NCI-H82 treated with DMSO at 0.1 percent for 48 hours (cell line): Measurements from ENCODE around the gene RFX2.

Source experiments
- DNase-seq: peaks from one replicate; lab custom pipeline; 2025; ENCODE audit not compliant: unreplicated experiment; lab: John Stamatoyannopoulos, UW

Gene RFX2

DNA sequence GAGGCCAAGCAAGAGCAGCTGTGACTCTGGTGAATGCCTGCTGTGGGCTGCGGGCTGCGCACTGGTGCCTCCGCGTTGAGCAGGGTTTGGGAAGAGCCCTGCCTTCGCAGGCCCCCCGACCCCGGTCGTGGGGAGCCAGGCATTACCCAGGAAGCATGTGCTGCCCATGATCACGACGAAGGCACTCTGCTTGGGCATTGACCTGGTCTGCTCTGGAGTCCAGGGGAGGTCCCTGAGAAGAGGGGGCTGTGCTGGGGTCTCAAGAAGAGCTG lies 151.5 kb downstream of the RFX2 start:
- no peak for DNase-seq

DNA sequence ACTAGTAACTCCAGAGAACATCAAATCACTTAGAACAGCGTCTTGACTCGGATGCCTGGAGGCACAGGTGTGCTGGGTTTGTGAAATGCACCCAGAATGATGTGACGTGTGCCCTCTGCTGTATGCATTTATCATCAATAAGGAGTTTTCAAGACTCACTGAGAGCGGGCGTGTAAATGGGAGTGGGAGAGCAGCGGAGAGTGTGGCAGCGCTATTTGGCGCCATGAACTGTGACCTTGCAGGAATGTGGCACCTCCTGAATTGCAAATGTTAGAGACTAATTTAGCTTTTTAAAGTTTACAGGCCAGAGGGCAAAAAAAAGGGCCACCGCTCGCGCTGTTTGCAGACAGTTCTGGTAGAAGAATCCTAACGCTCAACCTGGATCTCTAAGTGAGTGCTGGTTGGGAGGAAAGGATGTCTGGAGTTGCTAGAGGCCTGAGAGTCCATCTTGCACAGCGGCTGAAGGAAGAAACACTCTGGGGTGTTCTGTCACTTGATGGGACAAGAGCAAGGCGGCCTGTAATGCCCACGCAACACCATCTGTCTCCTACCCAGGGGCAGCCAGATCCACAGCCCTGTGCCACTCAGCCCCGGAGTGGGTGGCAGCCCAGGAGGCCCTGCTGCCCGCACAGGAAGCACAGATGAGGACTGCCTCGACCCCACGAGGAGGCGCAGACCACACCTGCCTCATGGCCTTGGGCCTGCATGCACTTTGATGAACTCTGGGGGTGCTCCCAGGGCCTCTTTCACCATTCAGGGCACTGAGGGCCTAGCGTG lies 152.0 kb downstream of the RFX2 start:
- DNase-seq: no peak

DNA sequence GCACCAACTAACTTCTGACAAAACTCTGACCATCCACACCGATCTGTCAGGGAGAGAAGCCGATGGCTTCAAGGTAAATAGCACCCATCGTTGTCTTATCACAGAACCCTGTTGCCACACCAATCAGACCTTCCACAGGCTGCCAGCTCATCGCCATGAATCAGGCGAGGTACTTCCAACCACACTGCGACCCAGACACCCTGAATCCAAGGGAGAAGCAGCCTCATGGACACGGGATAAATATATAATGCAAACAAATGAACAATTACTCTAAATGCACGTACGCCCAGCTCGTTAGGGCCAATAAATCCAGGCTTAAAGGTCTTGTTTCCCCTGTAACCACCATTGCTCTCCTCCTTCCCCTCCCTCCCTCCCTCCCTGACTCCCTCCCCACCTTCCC lies 153.1 kb downstream of the RFX2 start:
- no peak for DNase-seq

DNA sequence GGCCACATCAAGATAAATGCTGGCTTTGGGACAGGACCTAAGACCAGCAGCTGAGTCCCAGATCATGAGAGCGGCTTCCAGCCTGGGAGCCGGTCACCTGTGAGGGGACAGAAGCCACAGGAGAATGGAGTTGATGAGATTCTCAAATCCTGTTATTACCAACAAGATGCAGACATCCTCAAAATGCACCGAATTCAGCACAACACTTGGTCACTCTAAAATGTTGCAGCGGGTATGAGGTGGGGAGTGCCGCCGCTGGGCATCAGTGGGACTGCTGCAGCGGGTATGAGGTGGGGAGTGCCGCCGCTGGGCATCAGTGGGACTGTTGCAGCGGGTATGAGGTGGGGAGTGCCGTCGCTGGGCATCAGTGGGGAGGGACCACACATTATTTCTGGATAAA lies 153.6 kb downstream of the RFX2 start:
- no peak for DNase-seq

DNA sequence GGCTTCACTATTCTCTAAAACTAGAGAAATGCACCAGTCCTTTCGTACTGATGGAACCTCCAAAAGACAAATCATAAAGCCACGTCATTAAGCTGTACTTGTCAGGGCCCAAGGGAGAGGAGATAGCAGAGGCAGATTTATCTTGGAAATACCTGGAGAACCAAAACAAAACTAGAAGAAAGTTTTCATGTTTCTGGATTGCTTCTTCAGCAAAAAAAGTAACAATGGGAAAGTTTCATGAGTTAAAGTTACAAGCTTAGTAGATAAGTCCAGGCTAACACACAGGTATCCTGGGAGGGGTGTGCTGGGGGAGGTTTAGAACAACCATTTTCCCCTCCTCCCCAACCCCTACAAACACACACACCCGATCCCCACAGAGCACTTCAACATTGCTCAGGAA lies 154.0 kb downstream of the RFX2 start:
- DNase-seq: no peak

DNA sequence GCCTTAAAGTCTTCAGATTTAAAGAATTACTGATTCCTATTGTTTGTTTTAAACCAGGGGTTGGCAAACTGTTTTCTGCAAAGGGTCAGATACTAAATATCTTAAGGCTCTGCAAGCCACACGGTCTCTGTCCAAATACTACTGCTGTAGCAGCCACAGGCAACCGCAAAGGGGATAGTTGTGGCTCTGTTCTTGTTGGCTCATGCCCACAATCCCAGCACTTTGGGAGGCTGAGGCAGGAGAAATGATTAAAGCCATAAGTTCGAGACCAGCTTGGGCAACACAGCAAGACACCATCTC lies 154.7 kb downstream of the RFX2 start:
- DNase-seq: no peak

DNA sequence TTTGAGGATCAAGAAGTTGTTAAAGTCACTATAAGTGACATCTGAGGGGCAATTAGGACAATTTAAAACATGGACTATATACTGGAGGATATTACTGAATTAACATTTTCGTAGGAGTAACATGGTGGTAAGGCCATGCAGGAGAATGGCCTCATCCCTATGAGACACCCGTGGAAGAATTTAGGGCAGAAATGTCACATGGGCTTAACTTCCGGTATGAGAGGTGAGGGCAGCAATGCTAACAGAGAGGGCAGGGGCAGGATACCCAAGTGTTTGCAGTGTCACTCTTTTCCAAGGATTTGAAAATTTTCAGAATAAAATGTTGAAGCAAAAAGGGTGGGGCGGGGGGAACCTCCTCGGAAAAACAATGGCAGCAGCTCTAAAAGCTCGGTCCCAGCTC lies 156.0 kb downstream of the RFX2 start:
- no peak for DNase-seq

DNA sequence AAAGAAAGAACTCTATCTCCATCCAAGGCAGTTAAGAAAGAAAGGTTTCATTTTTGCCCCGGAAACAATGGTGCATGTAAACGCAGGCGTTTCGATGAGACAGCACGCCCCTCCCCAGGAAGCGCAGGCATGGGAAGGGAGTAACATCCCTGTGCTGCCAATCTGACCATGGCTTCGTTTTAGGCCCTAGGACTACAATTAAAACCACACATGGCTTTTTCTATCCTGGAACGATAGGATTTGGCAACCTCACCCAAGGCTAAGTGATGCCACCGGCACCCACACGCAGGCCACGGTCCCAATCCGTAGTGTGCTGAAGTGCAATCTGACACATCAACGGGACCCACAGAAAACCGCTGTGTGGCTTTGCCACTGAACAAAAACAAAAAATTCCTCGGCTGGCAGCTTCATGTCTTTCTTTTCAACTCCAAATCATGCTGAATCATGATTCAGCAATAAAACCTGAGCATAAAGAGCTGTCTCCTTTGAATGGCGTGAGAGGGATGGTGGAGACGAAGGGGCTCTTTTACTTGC lies 156.6 kb downstream of the RFX2 start:
- DNase-seq: no peak

DNA sequence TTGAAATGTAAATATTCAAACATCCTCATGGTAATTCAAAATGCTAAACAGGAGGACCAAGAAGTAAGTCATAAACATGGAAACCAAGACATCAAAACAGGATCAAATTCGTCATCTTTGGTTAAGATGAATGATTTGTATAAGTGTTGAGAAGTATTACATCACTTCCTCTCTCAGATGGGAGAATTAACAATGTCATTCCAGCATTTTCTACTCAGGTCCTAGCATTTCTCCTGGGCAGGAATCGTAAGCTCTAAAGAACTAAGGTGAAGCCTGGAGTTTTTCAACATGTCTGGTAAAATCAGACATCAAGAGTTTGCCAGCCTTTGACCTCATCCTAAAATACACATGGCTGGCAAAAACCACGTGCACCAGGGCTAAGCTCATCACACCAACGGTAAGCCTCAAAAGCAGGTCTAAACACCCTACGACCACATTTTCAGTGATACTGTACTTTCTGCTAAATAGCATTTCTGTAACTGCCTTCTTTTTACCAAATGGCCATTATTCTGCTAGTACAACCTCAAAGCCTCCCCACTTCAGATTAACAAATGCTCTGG lies 157.2 kb downstream of the RFX2 start:
- DNase-seq: no peak

DNA sequence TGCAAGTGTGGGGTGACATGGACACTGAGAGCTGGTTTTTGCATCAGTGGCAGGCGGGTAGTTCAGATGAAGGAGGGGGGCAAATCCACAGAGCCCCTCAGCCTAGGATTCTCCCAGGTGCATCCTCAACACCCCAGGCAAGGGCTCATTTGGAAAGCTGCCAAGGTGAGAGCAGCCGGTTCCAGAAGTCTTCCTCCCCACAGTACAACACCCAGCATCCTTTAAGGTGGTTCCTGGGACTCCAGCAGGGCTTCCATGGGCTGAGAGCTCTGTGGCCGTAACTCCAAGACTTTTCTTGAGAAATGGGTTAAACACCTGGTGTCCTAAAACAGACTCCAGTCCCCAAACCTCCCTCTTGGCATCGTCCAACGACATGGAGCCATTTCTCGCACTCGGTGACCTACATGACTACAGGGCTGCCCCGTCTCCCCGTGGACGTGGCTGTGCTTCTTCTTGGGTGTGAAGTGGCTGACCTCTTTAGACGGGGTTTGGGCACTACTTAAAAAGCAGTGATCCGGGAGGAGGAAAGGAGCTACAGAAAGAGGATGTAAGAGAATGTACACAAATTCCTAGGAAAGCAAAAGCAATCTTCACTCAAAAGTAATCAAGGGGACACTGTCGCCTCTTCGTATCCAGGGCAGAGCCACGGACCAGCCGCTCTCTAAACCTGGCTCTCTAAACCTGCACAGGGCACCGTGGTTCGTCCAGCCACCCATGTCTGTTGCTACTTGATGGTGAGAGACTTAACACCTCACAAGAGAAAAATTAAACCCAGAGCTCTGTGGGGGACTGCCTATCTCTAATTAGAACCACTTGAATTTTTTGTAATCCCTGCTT lies 157.9 kb downstream of the RFX2 start:
- DNase-seq: no peak

DNA sequence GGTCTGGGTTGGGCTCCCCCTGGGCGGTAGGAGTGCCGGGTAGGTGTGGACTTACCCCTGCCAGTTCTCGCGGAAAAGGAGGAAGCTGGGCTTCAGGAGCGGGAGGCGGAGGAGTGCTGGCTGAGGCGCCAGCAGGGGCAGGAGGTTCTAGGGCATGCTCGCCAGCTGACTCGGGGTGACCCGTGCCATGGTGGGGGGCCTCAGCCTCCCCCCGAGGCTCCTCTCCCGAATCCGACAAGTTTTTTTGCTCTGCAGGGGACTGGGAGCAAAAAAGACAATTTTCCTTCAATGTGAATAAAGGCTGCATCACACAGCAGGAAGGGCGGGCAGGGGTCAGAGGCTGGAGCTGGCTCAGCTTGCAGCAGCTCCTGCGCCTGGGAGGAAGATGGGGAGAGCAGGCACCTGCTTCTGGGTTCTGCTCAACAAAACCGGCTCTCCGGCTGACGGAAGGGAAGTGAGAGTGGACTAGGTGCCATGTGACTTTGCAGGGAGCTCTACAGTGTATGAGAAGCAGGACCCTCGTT lies 158.9 kb downstream of the RFX2 start:
- no peak for DNase-seq

DNA sequence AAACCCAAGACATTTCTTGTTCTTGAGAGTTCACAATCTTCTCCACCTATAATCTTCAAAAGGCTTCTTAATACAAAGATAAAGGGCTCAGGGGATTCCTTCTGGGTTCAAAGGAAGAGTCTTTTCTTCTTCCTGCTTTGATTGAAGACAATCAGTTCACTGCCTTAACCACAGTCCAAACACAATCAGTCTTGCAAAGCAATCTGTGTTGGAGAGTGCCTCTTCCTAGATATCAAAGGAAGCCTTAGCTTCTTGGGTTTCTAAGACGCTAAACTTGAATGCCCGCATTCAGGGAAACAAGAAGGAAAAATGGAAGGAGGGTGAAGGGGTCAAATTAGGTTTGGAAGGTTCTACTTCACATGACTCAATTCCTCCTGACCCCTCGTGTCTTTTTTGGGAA lies 159.6 kb downstream of the RFX2 start:
- DNase-seq: no peak

DNA sequence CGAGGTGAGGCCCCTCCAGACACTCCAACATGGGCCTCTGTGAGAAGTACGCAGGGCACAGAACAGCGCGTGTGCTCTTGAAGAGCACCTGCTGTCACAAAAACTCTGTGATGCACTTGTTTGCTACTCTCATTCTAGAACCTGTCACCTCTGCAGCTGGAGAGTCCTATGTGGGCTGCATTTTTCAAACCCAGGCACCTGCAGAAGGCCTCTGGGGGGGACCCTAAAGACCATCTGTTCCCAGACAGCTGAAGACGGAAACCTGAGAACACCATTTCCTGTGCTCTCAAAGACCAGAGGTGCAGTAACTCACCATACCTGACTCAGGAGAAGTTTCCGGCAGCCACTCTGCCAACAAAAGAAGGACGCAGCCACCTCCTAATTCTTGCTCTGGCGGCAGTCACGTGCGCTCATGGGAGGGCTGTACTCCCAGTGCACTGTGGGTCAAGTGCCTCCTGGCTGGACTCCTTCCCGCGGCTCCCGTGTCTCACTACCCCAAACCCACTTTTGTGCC lies 160.5 kb downstream of the RFX2 start:
- no peak for DNase-seq

DNA sequence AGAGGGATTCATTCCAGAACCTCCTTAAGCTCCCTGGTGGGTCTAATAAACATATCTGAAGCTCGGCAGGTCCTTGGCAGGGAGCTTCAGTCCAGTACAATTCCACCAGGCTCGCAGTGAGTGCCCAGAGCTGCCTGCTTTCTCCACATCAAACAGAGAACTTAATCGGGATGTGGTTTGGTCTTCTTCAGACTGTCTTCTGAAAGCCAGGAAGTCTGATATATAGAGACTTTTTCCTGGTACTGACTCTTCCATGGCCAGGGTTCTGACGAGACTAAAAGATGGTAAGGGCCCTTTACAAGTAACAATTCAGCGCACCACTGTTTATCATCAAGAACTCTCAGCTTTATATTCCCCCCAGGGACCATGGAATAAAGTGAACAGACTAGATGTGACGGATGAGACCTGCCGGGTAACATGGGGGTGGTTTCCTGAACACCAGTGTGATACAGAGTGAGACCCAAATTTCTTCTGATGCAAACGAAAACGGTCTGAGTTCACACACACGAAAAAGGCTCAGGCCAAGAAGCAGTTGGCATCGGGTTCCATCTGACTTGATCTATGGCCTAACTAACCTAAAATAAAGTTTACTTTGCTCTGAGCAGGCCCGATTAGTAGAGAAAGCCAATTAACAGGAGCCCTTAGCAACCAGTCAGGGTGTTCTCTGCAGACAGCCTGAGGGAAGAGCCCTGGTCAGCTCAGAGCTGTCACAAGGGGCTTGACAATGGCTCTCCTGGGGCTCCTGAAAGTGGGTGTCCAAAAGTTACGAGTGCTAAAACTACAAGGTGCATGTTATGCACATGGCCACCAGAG lies 161.3 kb downstream of the RFX2 start:
- no peak for DNase-seq

DNA sequence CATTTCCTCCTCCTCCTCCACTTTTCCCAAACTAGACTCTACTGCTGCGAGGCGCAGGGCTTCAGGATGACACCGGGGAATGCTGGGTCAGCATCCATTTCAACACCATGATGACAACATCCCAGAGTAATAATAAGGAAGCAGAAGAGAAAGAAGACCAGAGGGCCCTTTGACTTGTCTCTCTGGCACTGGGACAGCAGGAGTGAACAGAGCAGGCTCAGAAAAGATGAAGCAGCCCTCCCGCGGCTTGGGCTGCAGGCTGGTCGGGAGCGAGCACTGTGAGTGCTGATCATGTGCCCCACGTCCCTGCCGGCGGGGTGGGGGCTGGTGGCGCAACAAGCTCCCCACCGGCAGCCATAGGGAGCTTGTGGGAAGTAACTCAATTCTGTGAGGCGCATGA lies 162.9 kb downstream of the RFX2 start:
- no peak for DNase-seq

DNA sequence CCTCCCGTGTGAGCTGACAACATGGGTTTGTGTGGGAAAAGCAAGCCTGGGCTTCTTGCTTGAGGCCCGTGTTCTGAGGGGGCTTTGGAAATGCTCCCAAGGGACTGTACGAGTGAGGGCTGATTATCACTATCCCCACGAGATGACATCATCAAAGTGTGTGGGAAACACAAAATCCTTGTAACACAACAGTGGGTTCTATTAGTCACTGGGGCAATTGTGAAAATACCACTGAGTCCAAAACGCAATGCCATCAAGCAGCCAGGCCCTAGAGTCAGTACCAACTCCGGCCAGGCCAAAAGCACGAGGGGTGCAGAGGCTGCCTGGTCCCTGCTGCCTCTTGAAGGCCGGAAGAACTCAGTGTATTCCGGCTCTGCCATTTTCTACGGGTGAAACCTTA lies 166.7 kb downstream of the RFX2 start:
- DNase-seq: no peak
